ENCODE measurements around the gene SLC24A4.

The SLC24A4 gene, protein sequence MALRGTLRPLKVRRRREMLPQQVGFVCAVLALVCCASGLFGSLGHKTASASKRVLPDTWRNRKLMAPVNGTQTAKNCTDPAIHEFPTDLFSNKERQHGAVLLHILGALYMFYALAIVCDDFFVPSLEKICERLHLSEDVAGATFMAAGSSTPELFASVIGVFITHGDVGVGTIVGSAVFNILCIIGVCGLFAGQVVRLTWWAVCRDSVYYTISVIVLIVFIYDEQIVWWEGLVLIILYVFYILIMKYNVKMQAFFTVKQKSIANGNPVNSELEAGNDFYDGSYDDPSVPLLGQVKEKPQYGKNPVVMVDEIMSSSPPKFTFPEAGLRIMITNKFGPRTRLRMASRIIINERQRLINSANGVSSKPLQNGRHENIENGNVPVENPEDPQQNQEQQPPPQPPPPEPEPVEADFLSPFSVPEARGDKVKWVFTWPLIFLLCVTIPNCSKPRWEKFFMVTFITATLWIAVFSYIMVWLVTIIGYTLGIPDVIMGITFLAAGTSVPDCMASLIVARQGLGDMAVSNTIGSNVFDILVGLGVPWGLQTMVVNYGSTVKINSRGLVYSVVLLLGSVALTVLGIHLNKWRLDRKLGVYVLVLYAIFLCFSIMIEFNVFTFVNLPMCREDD

DNA sequence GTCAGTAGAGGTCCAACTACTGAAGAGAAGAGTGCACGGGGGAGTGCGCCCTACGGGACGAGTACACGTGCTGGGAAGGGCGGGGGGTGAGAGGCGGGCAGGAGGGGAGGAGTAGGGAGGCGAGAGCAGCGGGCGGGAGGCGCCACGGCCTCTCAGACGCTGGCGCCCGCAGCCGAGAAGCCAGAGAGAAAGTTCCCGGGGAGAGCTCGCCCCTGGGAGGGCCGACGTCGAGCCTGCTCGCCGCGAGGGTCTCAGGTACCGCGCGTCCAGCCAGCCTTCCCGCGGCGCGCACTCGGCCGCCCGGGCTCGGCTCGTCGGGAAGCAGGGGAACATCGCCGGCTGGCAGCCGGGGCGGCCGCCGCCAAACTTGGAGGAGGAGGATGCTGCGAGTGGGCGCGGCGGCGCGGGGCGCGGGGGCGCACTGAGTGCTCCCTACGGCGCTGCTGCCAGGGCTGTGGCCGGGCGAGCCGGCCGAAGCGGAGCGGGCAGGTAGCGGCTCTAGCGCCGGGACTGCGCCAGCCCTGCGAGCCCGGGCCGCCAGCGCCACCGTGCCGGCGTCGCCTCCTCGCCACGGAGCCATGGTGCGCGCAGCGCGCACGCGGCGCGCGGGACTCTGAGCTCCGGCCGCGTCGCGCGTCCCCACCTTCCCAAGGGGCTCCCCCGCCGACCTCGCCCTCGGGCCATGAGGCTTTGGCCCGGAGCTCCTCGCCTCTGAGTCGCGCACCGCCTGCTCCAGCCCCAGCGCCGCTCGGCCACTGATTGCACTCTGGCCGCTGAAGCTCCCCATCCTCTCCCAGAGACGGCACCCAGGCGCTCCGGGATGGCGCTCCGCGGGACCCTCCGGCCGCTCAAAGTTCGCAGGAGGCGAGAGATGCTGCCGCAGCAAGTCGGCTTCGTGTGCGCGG lies at the start of gene SLC24A4:
Gene SLC24A4 (plus strand): TSS at position 155 of the 905 bp plus-strand sequence. CDS start 666 bp downstream, at position 821.
- DNase-seq (ENCODE audit: low read depth): no peak

DNA sequence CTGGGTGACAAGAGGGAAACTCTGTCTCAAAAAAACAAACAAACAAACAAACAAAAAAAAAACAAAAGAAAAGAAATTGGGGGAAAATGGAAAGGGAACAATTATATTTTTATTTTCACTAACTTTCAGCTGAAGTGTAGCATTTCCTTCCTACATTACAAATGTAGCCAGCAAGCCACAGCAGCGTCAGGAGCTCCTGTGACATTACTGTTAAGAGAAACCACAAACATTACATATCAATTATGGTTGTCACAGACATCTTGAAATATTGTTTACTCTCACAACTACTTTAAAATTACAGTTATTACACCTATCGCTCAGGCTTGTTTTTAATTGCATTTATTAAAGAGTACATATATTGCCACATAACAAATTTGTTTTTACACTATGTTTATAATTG lies 49.8 kb upstream of the SLC24A4 start:
- DNase-seq (ENCODE audit: low read depth): no peak

DNA sequence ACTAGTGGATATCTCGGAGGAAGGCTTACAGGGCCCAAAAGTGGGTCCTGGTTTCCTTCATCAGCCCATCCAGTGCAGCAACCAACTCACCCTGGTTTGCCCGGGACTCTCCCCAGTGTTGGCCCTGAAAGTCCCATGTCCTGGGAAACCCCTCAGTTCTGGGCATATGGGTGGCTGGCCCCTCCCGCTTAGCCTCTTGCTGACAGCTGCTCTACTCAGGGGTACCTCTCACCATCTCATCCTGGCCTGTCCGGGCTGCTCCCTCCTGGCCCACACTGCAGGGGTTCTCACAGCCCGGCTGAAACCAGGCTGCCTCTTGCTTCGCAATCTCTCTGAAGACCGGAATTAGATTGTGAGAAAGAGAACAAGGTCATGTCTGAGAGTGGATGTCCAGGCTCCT lies 48.9 kb upstream of the SLC24A4 start:
- no peak for DNase-seq (ENCODE audit: low read depth)

DNA sequence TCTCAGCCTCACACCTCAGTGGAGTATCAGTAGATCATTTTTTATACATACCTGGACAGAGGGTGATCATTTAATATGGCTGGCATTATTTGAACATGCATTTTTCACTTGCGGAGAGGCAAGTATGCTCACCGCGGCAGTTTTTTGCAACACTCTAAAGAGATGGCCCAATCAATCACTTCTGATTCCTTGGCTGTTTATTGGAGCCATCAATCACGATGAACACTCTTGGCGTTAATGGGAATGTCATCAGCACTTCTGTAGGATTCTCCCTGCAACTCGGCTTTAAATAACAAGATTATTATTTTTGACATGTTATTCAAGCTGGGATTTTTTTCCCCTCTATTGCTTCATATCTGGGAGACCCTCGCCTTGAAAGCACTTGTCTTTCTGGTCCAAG lies 46.9 kb upstream of the SLC24A4 start:
- no peak for DNase-seq (ENCODE audit: low read depth)

DNA sequence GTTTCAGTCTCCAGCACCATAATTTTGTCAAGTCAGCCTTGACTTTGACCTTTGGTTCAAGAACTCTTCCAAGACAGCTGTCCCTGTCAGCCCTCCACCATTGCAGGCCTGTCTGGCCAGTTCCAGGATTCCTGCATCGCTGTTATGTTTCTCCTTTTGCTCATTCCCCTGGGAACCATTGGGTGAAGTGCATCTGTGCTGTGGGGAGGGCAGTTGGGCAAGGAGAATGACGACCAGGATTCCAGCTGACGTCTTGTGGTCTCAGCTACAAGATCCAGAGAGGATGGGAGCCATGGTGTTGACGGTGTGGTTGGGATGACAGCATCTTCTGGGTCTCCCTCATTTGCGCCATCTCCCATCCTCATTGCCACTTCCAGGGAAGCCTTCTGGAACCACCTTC lies 45.9 kb upstream of the SLC24A4 start:
- DNase-seq (ENCODE audit: low read depth): no peak

DNA sequence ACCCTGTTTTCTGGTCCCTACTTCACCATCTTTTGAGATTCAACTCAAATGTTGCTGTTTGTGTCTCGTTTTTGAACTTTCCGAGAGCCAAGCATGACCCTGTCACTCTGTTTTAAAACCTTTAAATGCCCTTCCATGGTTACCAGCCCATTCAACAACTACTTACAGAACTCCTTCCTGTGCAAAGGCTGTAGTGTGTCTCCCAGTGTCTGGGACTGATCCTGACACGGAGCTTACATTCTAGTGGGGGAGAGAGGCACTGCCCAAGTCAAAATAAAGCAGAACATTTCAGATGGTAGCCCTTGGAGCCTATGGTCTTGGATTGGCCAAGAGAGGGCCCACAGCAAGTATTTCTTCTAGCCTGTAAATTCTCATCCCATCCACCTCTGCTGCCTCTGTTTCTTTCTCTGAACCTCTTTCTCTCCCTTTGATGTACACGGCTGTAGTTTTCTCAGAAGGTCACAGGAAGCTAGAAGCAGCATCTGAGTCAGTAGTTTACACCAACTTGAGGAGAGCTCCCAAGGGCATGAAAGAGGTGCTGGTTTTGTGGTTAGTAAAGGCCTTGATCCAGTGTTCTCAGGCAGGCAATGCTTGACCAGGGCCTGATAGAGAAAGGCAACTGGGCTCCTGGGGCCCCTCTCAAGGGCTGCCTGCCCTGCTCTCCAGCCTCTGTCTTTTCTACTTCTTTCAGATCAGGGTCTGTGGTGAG lies 42.3 kb upstream of the SLC24A4 start:
- DNase-seq (ENCODE audit: low read depth): no peak

DNA sequence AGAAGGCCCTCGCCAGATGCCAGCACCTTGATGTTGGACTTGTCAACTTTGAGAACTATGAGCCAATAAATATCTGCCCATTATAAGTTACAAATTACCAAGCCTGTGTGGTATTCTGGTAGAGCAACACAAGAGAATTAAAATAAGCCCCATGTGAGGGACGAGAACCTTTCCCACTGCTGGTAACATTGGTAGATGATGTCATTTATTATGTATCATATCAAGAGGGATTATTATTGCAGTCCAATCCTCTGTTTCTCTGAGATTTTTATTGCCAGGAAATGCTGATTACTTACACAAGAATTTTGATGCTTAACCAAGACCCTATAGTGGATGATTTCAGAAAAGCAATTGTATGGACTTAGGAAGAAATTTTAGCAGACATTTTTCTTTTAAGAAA lies 40.3 kb upstream of the SLC24A4 start:
- no peak for DNase-seq (ENCODE audit: low read depth)

DNA sequence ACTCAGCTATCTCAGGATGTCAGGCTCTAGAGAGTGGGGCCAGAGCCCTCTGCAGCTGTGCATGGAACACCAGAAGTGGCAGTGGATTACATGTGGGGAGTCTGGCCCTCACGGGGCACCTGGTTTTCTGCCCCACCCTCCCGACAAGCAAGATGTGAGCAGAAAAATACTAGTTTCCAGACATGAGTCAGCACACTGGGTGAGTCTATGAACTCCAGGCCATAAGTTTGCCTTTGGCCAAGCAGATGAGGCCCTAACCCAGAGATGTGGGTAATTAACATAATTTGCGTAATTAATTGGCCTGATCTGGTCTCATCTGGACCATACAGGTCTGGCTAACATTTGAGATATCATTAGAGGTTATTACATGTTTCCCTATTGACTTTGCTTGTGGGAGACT lies 37.7 kb upstream of the SLC24A4 start:
- DNase-seq (ENCODE audit: low read depth): no peak

DNA sequence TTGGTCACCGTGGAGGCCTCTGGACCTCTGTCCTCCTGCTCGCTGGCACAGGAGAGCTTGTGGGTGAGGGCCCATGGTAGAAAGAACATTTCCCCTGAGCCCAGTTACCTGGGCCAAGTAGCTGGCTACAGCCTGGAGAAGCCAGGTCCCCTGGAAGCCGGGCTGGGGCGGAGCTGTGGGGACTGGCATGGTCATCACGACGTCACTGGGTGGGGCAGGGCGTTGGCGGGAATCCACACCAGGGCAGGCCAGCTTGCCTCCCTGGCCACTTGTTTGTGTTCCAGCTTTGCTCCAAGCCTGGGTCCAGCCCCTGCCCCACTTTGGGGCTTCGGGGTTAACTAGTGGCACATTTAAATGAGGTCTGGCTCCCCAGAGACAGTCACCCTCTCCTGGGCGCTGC lies 35.0 kb upstream of the SLC24A4 start:
- no peak for DNase-seq (ENCODE audit: low read depth)

DNA sequence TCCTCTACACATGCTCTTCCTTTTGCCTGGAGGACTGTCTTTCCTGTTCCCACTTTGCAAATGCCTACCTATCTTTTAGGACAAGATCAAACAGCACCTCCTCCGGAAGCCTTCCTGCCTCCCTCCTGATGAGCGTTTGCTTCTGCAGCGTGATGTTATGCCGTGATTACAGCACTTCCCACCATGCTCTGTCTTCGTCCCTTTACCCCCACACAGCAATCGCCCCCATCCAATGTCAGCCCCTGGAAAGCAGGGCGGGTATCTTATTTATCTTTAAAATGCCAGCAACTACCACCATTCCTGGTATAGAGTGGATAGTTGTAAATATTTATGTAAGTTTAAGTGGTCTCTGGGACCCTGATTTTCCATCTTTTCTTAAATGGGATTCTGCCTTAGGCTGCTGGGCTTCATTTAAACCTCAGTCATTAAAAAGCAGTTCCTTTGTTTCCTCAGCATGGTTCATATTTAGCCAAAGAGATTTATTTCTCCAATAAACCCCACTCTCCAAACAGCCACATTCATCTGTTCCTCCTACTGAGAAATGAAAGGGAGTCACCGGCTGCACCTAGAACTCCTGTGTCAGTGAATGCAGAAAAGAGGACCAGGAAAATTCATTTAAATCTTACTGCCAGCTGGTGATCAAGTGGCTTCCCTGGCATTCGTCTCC lies 33.8 kb upstream of the SLC24A4 start:
- DNase-seq (ENCODE audit: low read depth): no peak

DNA sequence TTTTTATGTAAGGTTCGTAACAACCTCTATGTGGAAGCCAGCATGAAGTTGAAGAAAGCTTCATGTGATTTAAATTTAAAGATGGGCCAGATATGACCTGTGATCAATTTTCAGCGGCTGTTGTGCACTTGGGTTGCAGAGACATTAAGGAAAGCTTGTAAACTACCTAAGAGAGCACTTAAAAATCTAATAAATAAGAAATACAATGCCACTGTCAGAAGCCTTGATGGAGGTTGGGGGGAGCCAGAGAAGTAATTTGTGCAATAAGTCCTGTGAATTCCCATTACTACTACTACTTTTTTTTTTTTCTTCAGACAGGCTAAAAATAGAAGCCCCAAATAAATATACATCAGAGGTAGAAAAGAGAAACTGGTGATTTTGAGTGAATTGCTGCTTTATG lies 30.3 kb upstream of the SLC24A4 start:
- DNase-seq (ENCODE audit: low read depth): no peak

DNA sequence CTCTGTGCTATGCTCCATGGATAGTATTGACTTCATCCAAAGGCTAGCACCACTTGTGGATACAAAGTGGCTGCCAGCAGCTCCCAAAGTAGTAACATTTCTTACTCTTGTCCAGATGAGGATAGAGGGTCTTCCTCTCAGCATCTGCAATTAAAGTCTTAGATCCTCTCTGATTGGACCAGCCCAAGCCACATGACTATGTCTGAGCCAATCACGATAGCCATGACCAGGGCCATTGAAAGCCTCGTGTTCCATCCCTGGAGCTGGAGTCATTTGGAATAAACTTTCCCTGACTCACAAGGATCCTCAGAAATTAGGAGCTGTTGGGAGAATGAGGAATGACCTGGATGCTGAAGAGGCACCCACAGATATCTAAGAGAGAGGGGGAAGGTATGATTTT lies 28.5 kb upstream of the SLC24A4 start:
- no peak for DNase-seq (ENCODE audit: low read depth)

DNA sequence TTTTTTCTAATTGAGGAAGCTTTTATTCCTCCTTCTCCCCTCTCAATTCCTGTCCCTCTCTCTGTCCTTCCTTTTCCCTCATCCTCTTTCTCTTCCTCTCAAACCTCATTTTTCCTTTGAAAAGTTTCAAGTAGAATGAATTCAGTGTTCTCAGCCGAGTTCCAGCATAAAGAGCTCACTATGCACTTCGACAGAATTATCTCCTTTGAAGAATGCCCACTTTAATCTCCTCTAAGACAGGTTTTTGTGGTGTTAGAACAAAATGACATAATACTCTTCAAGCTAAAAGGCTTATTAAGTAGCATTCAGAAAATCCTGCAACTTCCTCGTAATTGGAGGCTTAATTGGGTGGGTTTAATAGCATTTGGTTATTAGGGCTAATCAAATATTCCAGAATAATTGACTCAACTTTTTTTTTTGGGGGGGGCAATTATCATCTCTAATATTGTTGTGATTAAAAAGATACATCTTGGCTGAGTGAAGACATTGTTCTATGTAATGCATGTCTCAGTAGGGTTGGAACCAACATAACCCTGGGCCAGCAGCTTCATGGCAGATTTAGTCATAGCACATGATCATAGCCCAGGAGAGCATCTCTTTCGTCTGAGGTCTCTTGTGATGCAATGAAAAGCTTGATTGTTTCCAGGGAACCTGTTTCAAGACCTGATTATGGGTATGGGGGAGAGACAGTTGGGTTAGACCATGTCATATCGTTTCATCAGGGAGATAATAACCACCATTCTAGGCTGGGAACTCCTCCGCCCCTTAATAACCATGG lies 25.0 kb upstream of the SLC24A4 start:
- no peak for DNase-seq (ENCODE audit: low read depth)

DNA sequence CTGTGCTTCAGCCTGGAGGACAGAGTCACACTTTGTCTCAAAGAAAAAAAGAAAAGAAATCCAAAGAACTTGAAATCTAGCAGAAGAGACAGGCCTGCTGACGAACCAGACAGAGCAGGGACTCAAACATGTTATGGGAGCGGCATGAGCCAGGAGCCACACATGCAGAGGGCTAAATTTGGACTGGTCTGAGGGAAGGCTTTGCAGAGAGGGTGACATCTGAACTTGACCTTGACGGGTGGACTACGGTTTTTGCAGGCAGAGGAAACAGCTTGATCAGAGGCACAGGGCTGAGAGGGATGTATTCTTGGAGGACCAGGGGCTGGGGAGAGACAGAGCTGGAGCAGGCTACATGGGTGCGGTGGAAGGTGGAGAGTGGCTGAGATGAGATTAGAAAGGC lies 20.5 kb upstream of the SLC24A4 start:
- DNase-seq (ENCODE audit: low read depth): no peak

DNA sequence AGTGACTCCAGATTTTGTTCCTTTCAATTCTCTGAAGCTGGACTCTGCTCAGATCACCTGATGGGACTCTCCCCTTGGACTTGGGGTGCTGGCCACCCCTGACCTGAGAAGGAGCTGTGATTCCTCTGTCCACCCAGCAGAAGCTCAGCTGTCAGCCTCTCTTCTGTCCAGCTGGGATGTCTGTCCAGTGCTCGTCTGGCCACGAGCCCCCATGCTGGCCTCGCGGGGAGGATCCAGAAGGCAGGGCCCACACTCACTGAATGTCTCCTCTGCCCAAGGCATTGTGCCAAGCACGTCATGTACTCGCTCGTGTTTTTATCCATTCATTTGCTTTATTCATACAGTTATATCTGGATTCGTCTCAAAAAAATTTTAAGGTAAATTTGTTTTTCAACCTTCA lies 14.2 kb upstream of the SLC24A4 start:
- DNase-seq (ENCODE audit: low read depth): no peak

DNA sequence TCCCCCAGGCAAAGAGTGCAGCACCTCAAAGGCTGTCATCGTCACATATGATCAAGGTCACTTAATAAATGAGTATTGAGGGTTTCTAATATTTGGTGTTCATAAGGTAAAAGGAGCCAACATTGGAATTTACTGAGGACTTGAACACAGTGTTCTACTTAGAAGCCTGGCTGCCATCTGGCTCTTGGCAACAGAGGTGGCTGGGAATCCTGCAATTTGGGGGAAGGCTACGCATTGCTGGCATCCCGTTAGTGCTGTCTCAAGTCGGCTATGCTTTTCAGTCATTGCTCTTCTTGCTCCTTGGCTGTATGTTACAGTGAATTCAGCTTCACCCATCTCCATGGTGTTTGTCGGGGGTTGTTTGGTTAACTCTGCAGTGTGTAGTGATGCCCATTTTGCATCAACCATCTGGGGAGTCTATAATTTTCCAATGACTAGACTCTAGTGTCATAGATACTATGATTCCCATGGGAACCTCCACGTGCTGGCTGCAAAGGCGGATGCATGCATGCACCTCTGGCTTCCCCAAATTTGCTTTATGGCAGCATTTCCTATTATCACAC lies 12.9 kb upstream of the SLC24A4 start:
- no peak for DNase-seq (ENCODE audit: low read depth)

DNA sequence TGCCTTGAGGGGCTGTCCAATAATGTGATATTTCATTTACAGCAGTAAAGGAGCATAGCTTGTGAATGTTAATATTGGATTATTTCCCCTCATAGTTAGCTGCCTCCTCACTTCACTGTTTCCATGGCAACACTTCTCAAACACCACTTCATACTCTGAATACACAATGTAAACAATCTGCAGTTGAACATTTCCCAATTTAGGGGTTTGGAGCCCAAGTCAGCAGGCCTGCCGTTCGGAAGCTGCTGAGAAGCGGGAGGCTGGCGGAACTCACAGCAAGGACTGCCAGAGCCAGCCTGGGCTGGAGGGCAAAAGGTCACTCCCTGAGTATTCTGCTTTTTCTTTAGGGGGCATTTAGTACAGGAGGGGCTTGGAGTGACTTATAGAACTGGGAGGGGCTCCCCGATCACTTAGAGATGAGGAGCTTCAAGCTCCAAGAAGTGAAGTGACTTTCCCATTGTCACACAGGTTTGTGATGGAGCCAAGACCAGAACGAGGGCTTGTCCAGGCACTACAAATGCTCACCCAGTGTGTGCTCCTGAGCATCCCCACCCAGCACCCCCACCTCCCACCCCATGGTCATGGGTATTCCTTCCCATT lies 12.1 kb upstream of the SLC24A4 start:
- no peak for DNase-seq (ENCODE audit: low read depth)

DNA sequence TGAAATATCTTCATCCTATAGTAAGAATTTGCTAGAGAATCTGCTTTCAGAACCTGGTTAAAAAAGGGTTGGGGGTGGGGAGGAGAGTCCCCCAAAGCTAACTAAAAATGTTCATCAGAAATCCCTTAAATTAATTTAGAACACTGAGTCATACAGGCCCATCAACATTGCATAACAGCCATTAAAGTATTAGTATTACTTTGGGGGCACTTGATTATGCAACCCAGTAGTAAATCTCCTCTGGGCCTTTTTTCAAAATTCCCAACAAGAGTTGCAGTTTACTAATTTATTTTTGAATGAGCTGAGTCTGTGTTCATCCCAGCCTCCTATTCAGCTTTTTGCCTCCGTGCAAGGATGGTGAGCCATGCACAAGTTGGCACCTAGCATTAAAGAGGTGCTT lies 8.8 kb upstream of the SLC24A4 start:
- DNase-seq (ENCODE audit: low read depth): no peak

DNA sequence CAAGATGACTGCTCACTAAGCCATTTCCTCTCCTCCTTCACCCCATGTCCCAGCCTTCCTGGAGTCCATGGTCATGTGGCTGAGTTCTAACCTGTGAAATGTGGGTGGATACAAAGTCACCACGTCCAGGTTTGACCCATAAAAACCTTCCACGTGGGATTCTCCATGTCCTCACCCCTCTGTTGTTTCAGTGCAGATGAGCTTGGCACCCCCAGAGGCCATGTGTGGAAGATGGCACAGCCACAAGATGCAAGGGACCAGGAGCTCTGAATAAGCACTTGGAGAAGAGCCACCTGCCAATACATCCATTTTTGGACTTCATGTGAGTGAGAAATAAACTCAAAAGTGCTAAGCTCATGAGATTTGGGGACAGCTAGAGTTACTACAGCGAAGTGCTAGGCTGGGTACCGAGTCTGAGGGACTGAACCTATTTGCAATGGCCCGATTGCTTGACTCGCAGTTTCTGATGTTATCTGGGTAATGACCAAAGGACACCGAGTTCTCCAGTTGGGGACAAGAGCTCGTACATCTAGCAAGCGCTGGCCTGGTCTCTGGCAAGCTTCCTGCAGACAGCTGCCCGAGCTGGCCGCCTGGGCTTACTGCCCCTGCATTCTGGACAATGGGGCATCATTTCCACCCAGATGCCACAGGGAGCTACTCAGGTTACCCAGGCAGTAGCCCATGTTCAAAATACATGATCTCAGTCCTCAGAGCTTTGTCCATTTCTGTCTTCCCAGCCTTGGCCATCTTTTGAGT lies 7.7 kb upstream of the SLC24A4 start:
- no peak for DNase-seq (ENCODE audit: low read depth)

Measured in activated gamma-delta T cell treated with anti-CD3 and anti-CD28 coated beads, Interleukin-2, amount 50 U/mL, for 16 hours (primary cell).